GM18507 (cell line): ENCODE measurements around the gene PELI2.
"Not testable (repeated sequence)": the region's sequence is repeated elsewhere in the genome, so short reads cannot be mapped to it uniquely, and the experiment has no call there.

Source experiments
- DNase-seq: peaks from one replicate; pipeline ENCODE4 v3.0.0; 2011; ENCODE audit warnings: low read depth; ENCODE audit not compliant: insufficient read length; ENCODE audit errors: extremely low spot score
- FAIRE-seq: peaks from 2 replicates; lab custom pipeline; 2011; peaks lifted over from hg19 to GRCh38; lab: Jason Lieb, UNC

Gene PELI2

DNA sequence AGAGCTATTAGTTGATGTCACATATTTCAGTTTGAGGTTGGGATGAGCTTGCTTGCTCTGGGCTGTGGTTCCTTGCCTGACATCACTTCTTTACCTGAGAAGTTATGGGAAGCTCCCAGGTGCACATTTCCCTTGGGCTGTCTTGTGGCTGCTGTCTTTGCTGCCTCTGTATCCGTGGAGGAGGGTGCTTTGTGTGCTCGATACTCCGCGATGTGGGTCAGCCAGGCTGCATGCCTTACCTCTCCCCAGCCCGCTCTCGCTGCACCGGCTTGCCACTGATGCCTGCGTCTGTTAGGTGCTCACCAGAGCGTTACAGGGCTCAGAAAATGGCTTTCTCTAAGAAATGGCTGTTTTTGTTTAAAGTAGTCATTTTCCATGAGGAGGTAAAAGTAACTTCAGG lies 19.6 kb downstream of the PELI2 start:
- FAIRE-seq (no peak), DNase-seq (no peak)

DNA sequence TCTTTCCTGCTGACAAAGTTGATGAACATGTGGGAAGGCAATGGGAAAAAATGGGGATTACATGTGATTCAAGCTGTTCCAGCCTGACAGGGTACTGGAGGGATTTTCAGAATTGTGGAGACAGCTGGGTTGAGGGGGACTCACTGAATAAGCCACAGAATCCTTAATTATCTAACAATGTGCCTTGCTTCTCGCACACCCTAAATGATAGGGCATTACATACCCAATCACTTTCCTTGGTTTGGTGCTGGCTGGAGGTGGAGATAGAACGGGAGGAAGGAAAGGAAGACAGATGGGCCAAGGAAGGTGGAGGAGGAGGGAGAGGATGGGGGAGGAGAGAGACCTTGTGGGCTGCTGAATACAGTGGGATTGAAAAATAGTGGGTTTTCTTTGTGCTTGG lies 20.7 kb downstream of the PELI2 start:
- DNase-seq, result no peak
- no peak for FAIRE-seq

DNA sequence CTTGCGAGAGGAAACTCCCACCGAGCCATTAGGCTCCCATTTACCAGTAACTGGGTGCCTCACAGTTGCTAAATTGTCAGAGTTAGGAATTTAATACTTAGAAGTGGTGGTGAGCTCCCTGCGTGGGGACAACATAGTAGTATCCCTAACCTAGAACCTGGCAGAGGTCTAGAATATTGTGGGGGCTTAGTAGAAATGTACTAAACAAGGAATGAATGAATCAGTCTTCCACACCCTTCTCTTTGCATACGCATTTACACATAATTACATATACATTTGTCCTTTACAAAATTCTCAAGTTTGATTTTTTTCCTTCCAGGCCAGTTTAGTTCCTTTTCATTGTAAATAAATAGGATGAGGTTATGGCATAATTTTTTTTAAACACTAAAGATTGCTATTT lies 24.1 kb downstream of the PELI2 start:
- DNase-seq (no peak), FAIRE-seq (no peak)

DNA sequence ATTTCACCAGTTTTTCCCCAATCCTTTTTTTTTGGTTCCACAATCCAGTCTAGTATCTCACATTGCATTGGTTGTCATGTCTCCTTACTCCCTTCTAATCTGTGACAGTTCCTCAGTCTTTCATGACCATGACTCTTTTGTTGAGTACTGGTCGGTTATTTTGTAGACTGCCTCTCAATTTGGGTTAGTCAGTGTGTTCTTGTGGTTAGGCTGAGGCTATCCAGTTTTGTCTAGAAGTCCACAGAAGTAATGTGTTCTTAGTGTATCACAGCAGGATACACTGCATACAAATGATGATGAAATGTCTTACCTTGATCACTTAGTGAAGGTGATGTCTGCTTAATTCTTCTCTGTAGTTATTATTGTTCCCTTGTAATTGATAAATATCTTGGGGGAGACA lies 24.8 kb downstream of the PELI2 start:
- no peak for DNase-seq
- no peak for FAIRE-seq

DNA sequence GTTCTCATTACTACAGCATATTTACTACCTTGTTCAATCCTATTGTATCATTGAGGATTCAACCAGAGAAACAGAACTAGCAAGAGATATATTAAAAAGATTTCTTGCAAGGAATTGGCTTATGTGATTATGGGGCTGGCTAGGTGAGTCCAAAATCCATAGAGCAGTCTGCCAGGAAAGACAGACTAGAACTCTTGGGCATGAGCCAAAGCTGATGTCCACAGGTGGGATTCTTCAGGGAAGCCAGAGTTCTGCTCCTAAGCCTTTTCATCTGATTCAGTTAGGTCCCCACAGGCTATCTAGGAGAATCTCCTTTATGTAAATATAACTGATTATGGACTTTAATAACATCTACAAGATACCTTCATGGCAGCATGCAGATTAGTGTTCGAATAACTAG lies 26.0 kb downstream of the PELI2 start:
- DNase-seq (no peak), FAIRE-seq (no peak)

GRCh38 chr14:56145181-56145769 lies 27.1 kb downstream of the PELI2 start:
- DNase-seq (no peak), FAIRE-seq (no peak)

DNA sequence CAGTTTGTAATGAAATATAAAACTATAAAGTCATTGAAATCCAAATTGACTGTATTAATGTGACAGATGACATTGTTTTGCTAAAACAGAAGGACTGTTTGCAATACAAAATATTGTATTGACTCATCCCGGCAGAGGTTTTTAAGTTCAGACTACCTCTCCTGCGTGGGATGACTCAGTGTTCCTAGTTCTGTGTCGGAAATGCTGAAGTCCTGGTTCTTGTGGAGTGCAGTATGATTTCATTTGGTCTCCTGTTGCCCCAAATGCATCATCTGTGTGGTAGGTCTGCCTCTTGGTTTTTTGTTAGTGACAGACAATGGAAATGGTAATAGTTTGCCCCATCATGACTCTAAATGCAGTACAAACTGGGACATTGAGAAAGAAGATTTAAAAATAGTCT lies 27.8 kb downstream of the PELI2 start:
- FAIRE-seq (no peak), DNase-seq (no peak)

- FAIRE-seq (no peak), DNase-seq (no peak)
Measured at GRCh38 chr14:56147449-56147848, 29.2 kb downstream of the PELI2 start.

DNA sequence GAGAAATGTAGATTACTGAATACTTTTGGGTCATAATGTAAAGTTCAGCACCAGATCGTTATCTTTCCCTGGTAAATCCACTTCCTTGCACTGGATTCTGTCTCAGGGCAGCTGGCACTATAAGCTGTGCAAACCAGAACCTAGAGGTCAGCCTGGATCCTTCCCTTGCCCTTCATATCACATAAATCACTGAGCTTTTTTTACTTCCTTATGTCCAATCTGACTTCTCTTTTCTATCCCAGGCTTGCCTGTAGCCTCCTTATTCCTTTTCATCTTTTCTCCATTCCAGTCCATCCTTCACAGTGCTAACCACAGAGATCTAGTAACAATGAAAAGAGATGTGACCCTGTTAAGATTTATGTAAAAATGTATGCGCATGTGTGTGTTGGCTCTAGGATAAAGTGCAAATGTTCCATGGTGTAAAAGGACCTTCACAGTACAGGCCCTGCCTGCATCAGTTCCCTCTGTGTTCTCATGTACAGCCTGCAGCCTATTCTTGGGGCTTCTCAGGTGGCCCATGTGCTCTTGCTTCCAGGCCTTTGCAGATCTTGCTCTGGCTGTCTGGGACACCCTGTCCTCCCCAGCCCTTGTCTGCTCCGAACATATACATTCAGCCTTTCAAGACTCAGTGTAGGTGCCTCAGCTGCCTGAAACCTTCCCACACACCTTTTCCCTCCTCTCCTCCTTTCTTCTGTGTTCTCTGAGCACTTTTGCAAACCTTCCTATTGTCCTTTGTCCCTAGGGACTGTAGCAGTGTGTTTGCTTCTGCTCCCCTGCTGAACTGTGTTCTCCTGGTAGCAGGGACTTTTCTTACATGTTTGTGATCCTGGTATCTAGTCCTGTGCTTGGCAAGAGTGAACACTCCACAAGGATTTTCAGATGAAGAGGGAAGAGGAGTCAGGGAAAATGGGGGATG lies 30.0 kb downstream of the PELI2 start:
- DNase-seq (no peak), FAIRE-seq (no peak)

- DNase-seq (no peak), FAIRE-seq (no peak)
Measured at GRCh38 chr14:56149151-56149550, 30.9 kb downstream of the PELI2 start.

DNA sequence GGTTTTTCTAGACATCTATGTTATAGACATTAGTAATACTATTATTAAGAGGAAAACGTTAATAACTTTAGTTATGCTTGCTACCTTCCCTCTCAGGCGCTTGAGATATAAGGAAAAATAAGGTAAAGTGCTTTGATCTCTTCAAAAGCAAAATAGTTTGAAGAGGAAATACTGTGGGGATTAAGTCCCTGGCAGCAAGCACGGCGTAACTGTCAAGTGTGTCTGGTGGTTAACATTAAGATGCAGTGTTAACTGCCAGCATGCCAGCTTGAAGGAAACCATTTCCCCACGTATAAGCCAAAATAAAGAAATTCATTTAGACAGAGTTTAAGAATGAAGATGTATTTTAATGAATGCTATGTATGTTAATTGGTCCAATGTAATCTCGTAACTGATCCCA lies 31.8 kb downstream of the PELI2 start:
- FAIRE-seq (no peak), DNase-seq (no peak)

DNA sequence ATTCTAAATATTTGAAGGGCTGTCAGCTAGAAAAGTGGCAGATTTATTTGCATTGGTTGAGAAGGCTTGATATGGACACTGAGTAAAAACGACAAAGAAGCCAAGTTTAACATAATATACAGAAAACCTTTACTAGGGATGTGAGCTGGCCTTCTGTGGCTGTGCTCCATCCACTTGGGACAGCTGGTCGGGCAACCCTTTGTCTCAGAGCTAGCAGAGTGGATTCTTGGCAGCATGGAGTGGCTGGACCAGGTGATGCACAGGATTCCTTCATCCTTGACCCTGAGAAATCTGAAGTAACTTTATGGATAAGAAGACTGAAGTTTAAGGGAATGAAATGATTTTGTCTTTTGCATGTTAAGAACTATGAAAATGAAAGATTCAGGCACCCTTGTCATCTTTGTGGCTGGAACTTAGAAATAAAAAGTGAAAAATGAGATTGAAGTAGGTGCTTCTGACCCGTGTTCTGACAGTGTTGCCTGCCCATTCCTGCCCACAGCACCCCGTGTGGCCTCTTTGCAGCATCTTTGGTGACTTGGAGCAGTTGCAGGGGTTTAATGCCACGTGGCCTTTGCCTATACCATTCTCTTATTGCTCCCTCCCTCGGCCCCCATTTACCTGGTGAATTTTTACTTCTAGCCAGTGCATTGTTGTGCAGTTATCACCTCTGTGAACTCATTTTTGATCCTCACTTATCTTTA lies 32.6 kb downstream of the PELI2 start:
- FAIRE-seq, result no peak
- no peak for DNase-seq

GRCh38 chr14:56152221-56152620 lies 34.0 kb downstream of the PELI2 start:
- no peak for DNase-seq
- no peak for FAIRE-seq

- no peak for FAIRE-seq
- no peak for DNase-seq
Measured at GRCh38 chr14:56153267-56153666, 35.1 kb downstream of the PELI2 start.

DNA sequence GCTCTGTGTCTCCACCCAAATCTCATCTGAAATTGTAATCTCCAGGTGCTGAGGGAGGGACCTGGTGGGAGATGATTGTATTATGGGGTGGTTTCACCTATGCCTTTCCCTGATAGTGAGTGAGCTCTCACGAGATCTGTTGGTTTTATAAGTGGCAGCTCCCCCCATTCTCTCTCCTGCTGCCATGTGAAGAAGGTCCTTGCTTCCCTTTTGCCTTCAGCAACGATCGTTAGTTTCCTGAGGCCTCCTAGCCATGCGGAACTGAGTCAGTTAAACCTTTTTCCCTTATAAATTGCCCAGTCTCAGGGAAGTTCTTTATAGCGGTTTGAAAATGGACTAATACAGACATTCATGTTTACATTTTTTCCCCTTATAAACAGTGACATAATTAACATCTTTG lies 36.1 kb downstream of the PELI2 start:
- DNase-seq (no peak), FAIRE-seq (no peak)

GRCh38 chr14:56156096-56156495 lies 37.9 kb downstream of the PELI2 start:
- DNase-seq (no peak), FAIRE-seq (peak; percentile 26)

DNA sequence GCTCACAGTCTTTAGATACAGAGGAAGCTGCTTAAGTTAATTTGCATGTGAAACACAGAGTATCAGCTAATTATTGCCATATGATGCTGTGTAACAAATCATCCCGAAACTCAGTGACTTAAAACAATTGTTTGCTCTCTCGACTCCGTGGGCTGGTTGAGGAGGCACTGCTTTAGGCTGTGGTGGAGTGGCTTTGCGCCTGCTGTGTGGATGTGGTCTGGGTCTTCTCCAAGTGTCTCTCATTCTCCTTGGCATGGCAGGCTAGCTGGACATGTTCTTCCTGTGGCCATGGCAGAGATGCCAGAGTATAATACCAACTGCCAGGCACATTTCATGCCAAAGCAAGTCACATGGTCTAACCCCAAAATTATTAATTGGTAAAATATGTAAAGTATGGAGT lies 40.9 kb downstream of the PELI2 start:
- no peak for DNase-seq
- FAIRE-seq, result no peak

DNA sequence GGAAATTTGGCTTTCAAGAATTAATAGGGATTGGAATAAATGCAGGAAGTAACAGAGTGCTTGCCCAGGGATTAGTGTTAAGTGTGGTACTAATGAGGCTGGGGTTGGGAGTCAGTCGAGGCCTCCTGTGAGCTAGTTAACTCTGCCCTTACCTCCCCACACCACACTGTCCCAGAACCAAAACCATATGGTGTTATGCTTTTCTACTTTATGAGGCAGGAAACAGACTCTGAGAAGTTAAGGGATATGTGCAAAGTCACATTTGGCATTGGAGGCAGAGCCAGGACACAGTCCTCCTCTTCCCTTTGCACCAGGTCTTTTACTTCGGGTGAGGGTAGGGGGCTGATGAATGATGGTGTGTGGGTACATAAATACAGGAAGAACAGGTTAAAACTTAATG lies 41.9 kb downstream of the PELI2 start:
- FAIRE-seq, result no peak
- no peak for DNase-seq

- FAIRE-seq (no peak), DNase-seq (no peak)
Measured at GRCh38 chr14:56161658-56162057, 43.4 kb downstream of the PELI2 start.

GRCh38 chr14:56162476-56162875 lies 44.3 kb downstream of the PELI2 start:
- DNase-seq (no peak), FAIRE-seq (no peak)

- DNase-seq, FAIRE-seq: not testable (repeated sequence)
Measured at GRCh38 chr14:56166579-56166978, 48.4 kb downstream of the PELI2 start.
